Caco-2 (cell line): Measurements from ENCODE around the gene GNGT1. TPM values are rescaled to one million over a fixed set of nuclear protein-coding genes. Genes with fewer than 3 reads are reported as not detected.

Experiments used
- BruUV-seq: library from RNA; stranded (reverse); fragments of 400-500 nt; replicated peaks from 2 replicates; lab custom pipeline; 2021; lab: Mats Ljungman, UMichigan
- CTCF ChIA-PET: fragments of 300-600 bp; sonication (Branson Sonifier 250); formaldehyde crosslinking; loops from one replicate; lab custom pipeline; 2022; ENCODE audit warnings: antibody characterized with exemption; lab: Charles Lee
- POLR2A ChIA-PET: fragments of 300-600 bp; sonication (Branson Sonifier 250); formaldehyde crosslinking; loops from one replicate; lab custom pipeline; 2022; ENCODE audit warnings: antibody characterized with exemption; lab: Charles Lee
- DNase-seq, 2 experiments: peaks; one replicate each; pipeline versions ENCODE4 v3.0.0 to v3.0.0-alpha.2; 2020 to 2022
- H3K27me3 ChIP-seq: replicated peaks from 2 replicates; pipeline ENCODE4 v1.6.0; 2011; ENCODE audit warnings: low read length; ENCODE audit not compliant: control insufficient read depth, insufficient read depth
- H3K36me3 ChIP-seq: 2 replicates; pipeline ENCODE4 v1.5.1; 2011; ENCODE audit warnings: low read length; ENCODE audit not compliant: control insufficient read depth, insufficient read depth
- H3K4me1 ChIP-seq: fragments of 250-450 bp; sonication (Bioruptor Pico); 2 replicates; pipeline ENCODE4 v1.5.1; 2020; ENCODE audit warnings: mild to moderate bottlenecking
- H3K4me3 ChIP-seq: 2 replicates; pipeline ENCODE4 v1.5.1; 2011; ENCODE audit warnings: low read depth, mild to moderate bottlenecking, control low read depth, low read length
- H3K9me3 ChIP-seq: fragments of 250-450 bp; sonication (Bioruptor Pico); 2 replicates; pipeline ENCODE4 v1.5.1; 2020; ENCODE audit warnings: mild to moderate bottlenecking, moderate library complexity
- H3K27ac Mint-ChIP-seq: one replicate; pipeline ENCODE4 v1.8.0; 2022; ENCODE audit warnings: mixed read lengths; ENCODE audit not compliant: unreplicated experiment
- H3K27me3 Mint-ChIP-seq: one replicate; pipeline ENCODE4 v1.8.0; 2022; ENCODE audit warnings: mixed read lengths; ENCODE audit not compliant: insufficient read depth, unreplicated experiment
- H3K36me3 Mint-ChIP-seq: one replicate; pipeline ENCODE4 v1.8.0; 2022; ENCODE audit warnings: mild to moderate bottlenecking, mixed read lengths; ENCODE audit not compliant: insufficient read depth, unreplicated experiment
- H3K4me1 Mint-ChIP-seq: one replicate; pipeline ENCODE4 v1.8.0; 2022; ENCODE audit warnings: low read depth, mixed read lengths; ENCODE audit not compliant: unreplicated experiment
- H3K4me3 Mint-ChIP-seq: one replicate; pipeline ENCODE4 v1.8.0; 2022; ENCODE audit warnings: mild to moderate bottlenecking, moderate library complexity, mixed read lengths; ENCODE audit not compliant: unreplicated experiment
- H3K9me3 Mint-ChIP-seq: one replicate; pipeline ENCODE4 v1.8.0; 2022; ENCODE audit warnings: mixed read lengths; ENCODE audit not compliant: unreplicated experiment
- intact Hi-C: fragments of 100-400 bp; cut with micrococcal nuclease; formaldehyde crosslinking; loops from one replicate; pipeline ENCODE4 v1.10.0; 2022; ENCODE audit not compliant: unreplicated experiment
- total RNA-seq: library from RNA; stranded (reverse); gene quantifications from 2 replicates; pipeline ENCODE4 v1.2.3, GENCODE V29; 2022
- TF ChIP-seq, protein P1 (sequence below), 2 experiments: fragments of 200-600 bp in 1 of 2; IDR thresholded peaks; 1 replicate in 1 of 2; 2 replicates in 1 of 2; pipeline versions ENCODE4 v1.5.1 to v1.8.0; 2011 to 2022; ENCODE audit warnings: antibody characterized with exemption in 1 of 2, control low read depth in 1 of 2, inconsistent platforms in 1 of 2, low read depth in 1 of 2, low read length in 1 of 2, mild to moderate bottlenecking in 1 of 2, moderate library complexity in 1 of 2; ENCODE audit not compliant: insufficient read depth in 1 of 2, severe bottlenecking in 1 of 2, unreplicated experiment in 1 of 2

GNGT1 gene
- total RNA-seq, 1 experiment from 2014 or later = 0.54 TPM

DNA sequence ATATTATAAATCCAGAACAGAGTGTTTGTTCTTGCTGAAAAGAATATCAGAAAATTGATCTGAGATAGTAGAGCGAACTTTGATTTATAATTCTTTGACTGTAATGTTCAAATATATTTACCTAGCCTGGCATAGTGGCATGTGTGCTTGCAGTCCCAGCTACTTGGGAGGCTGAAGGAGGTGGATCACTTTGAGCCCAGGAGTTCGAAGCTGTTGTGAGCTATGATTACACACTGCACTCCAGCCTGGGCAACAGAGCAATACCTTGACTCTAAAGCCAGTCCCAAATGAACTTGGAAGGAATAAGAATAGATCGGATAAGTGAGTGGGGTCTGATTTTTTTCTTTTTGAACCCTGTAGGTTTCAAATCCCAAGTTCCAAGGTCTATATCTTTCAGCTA, 38.7 kb downstream of the GNGT1 start:
- ChIA-PET POLR2A (no interaction called here), CTCF (no interaction called here)
- no peak overlapping the region for H3K4me3 ChIP-seq
- intact Hi-C loops = no loop called here
- H3K27me3 Mint-ChIP-seq = peaks cover 19% of the 10 kb centered on the region
- H3K36me3 ChIP-seq = no peaks in the 10 kb centered on the region
- no peaks in the 10 kb centered on the region for H3K9me3 ChIP-seq
- no TSS peak for BruUV-seq
- no peaks in the 10 kb centered on the region for H3K4me1 Mint-ChIP-seq
- no peaks in the 10 kb centered on the region for H3K27me3 ChIP-seq
- DNase-seq = no peak
- TF ChIP-seq, protein P1, sequence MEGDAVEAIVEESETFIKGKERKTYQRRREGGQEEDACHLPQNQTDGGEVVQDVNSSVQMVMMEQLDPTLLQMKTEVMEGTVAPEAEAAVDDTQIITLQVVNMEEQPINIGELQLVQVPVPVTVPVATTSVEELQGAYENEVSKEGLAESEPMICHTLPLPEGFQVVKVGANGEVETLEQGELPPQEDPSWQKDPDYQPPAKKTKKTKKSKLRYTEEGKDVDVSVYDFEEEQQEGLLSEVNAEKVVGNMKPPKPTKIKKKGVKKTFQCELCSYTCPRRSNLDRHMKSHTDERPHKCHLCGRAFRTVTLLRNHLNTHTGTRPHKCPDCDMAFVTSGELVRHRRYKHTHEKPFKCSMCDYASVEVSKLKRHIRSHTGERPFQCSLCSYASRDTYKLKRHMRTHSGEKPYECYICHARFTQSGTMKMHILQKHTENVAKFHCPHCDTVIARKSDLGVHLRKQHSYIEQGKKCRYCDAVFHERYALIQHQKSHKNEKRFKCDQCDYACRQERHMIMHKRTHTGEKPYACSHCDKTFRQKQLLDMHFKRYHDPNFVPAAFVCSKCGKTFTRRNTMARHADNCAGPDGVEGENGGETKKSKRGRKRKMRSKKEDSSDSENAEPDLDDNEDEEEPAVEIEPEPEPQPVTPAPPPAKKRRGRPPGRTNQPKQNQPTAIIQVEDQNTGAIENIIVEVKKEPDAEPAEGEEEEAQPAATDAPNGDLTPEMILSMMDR (IDR thresholded peaks at IDR 0.05; ENCODE audit: insufficient read depth in 1 of 2, low read depth in 1 of 2, low read length in 1 of 2, severe bottlenecking in 1 of 2, unreplicated experiment in 1 of 2) = no peak
- H3K27ac Mint-ChIP-seq = no peak overlapping the region
- no peaks in the 10 kb centered on the region for H3K9me3 Mint-ChIP-seq
- H3K4me3 Mint-ChIP-seq = no peak overlapping the region
- H3K4me1 ChIP-seq = peaks cover 3% of the 10 kb centered on the region; the same call in 1 of the 2 replicates
- H3K36me3 Mint-ChIP-seq = no peaks in the 10 kb centered on the region

DNA sequence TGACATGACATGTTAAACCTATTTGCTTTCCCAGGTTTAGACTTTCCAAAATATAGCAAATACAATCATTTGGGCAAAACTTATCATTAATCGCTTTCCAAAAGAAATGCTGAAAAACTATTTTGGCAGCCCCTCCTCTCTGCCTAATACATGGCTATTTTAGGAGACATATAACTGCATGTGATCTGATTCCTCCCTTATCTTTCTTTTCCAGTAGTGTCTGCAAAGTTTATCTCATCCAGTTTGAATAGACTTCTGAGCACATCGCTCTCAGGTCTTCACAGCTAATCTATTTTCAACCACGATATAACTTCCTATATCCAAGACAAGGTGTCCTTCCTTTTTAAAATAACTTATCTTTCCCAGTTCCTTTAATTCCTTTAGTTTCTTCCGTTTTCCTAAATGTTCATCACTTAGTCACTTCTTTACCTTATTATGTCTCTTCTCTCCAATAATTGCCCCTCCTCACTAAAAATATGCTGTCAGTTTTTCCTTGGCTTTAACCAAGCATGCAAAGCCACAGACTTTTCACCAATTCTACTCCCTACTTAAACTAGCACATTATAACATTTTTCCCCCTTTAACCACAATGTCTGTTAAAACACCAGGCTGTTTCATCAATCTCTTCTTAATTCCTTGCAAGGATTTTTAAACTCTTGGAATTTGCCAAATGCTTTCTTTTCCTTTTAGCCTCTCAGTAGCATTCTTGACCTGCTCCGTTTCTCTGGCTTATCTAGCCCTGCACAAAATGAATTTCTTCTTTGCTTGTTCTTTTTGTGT, 39.6 kb downstream of the GNGT1 start:
- POLR2A ChIA-PET = no interaction called here

DNA sequence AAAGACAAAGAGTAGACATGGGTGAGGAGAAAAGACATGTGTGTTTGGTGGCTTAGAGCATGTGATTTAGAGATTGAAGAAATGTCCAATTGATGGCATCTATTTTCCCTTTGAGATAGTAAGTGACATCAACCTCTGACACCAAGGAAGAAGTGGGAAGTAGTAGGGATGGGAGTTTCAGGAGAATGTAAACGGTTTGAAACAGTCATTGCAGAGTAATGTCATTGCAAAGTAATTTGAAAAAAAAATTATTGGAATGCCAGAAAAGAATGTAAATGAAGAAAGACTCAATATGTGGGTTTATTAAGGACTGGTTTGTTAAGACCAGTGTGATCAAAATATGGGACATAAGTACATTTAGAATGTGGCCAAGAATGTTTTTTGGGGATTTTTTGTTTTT, 41.7 kb downstream of the GNGT1 start:
- H3K4me3 Mint-ChIP-seq = no peak overlapping the region
- POLR2A ChIA-PET = no interaction called here
- TF ChIP-seq, protein P1 (IDR thresholded peaks at IDR 0.05; ENCODE audit: insufficient read depth in 1 of 2, low read depth in 1 of 2, low read length in 1 of 2, severe bottlenecking in 1 of 2, unreplicated experiment in 1 of 2) = no peak
- no peaks in the 10 kb centered on the region for H3K9me3 ChIP-seq
- no peaks in the 10 kb centered on the region for H3K9me3 Mint-ChIP-seq
- no peaks in the 10 kb centered on the region for H3K36me3 Mint-ChIP-seq
- no peaks in the 10 kb centered on the region for H3K36me3 ChIP-seq
- intact Hi-C loops = no loop called here
- no peaks in the 10 kb centered on the region for H3K4me1 Mint-ChIP-seq
- H3K27me3 ChIP-seq = no peaks in the 10 kb centered on the region
- H3K27ac Mint-ChIP-seq = no peak overlapping the region
- H3K4me1 ChIP-seq = peaks cover 3% of the 10 kb centered on the region; the same call in 1 of the 2 replicates
- CTCF ChIA-PET = no interaction called here
- no TSS peak for BruUV-seq
- peaks cover 14% of the 10 kb centered on the region for H3K27me3 Mint-ChIP-seq
- no peak overlapping the region for H3K4me3 ChIP-seq
- no peak for DNase-seq

More for the DNA sequence above, 39.6 kb downstream of the GNGT1 start:
- Histone ChIP-seq H3K27me3 (no peaks in the 10 kb centered on the region), H3K9me3 (no peaks in the 10 kb centered on the region), H3K4me3 (no peak overlapping the region), H3K4me1 (peaks cover 3% of the 10 kb centered on the region; the same call in 1 of the 2 replicates), H3K36me3 (no peaks in the 10 kb centered on the region)
- Mint-ChIP-seq H3K36me3 (no peaks in the 10 kb centered on the region), H3K9me3 (no peaks in the 10 kb centered on the region), H3K4me3 (no peak overlapping the region), H3K4me1 (no peaks in the 10 kb centered on the region), H3K27ac (no peak overlapping the region), H3K27me3 (peaks cover 12% of the 10 kb centered on the region)
- BruUV-seq = no TSS peak
- CTCF ChIA-PET = no interaction called here
- no peak for DNase-seq
- intact Hi-C loops = no loop called here
- TF ChIP-seq, protein P1 (IDR thresholded peaks at IDR 0.05; ENCODE audit: insufficient read depth in 1 of 2, low read depth in 1 of 2, low read length in 1 of 2, severe bottlenecking in 1 of 2, unreplicated experiment in 1 of 2) = no peak
